ENCODE results near the gene ZNF519.
"Not testable (repeated sequence)": the region's sequence is repeated elsewhere in the genome, so short reads cannot be mapped to it uniquely, and the experiment has no call there.

The ZNF519 gene
- total RNA-seq = 4.4 to 7.9 reads per million in 2 experiments

- DNase-seq (ENCODE audit: low read depth) = peak; percentile 85
Measured at GRCh38 chr18:14132271-14132700, at the start of gene ZNF519. Gene ZNF519 (minus strand): TSS chr18:14132435. CDS start chr18:14132277, 158 bp downstream.

- DNase-seq (ENCODE audit: low read depth) = no peak
Measured at GRCh38 chr18:14179306-14179705, 47.1 kb upstream of the ZNF519 start.

GRCh38 chr18:14178321-14179196 is 46.3 kb upstream of the ZNF519 start:
- peak; percentile 58 for DNase-seq (ENCODE audit: low read depth)

GRCh38 chr18:14177540-14178320 is 45.5 kb upstream of the ZNF519 start:
- DNase-seq (ENCODE audit: low read depth) = not testable (repeated sequence)

GRCh38 chr18:14175404-14175803 is 43.2 kb upstream of the ZNF519 start:
- DNase-seq (ENCODE audit: low read depth) = not testable (repeated sequence)

GRCh38 chr18:14174706-14175085 is 42.5 kb upstream of the ZNF519 start:
- no peak for DNase-seq (ENCODE audit: low read depth)

GRCh38 chr18:14174002-14174705 is 41.9 kb upstream of the ZNF519 start:
- not testable (repeated sequence) for DNase-seq (ENCODE audit: low read depth)

GRCh38 chr18:14173116-14173951 is 41.1 kb upstream of the ZNF519 start:
- not testable (repeated sequence) for DNase-seq (ENCODE audit: low read depth)

GRCh38 chr18:14172142-14173115 is 40.2 kb upstream of the ZNF519 start:
- not testable (repeated sequence) for DNase-seq (ENCODE audit: low read depth)

- not testable (repeated sequence) for DNase-seq (ENCODE audit: low read depth)
Measured at GRCh38 chr18:14171301-14172141, 39.3 kb upstream of the ZNF519 start.

GRCh38 chr18:14170367-14171036 is 38.3 kb upstream of the ZNF519 start:
- DNase-seq (ENCODE audit: low read depth) = not testable (repeated sequence)

GRCh38 chr18:14162915-14163314 is 30.7 kb upstream of the ZNF519 start:
- not testable (repeated sequence) for DNase-seq (ENCODE audit: low read depth)

- DNase-seq (ENCODE audit: low read depth) = not testable (repeated sequence)
Measured at GRCh38 chr18:14151564-14152113, 19.4 kb upstream of the ZNF519 start.

- not testable (repeated sequence) for DNase-seq (ENCODE audit: low read depth)
Measured at GRCh38 chr18:14150766-14151165, 18.5 kb upstream of the ZNF519 start.

GRCh38 chr18:14149916-14150420 is 17.7 kb upstream of the ZNF519 start:
- not testable (repeated sequence) for DNase-seq (ENCODE audit: low read depth)

GRCh38 chr18:14149121-14149850 is 17.1 kb upstream of the ZNF519 start:
- not testable (repeated sequence) for DNase-seq (ENCODE audit: low read depth)

Measured in T follicular helper cell (primary cell).